Progenitor cell of endocrine pancreas (in vitro differentiated cells): ENCODE measurements around the gene SLC22A7. TPM values are rescaled to one million over a fixed set of nuclear protein-coding genes. Genes with fewer than 3 reads are reported as not detected.

Experiments used
- DNase-seq: peaks from one replicate; pipeline ENCODE4 v3.0.0; 2021; ENCODE audit warnings: low spot score; ENCODE audit not compliant: unreplicated experiment
- H3K27ac Mint-ChIP-seq: 2 replicates; pipeline ENCODE4 v1.8.0; 2021; ENCODE audit warnings: mild to moderate bottlenecking, moderate library complexity, mixed read lengths
- H3K27me3 Mint-ChIP-seq: 2 replicates; pipeline ENCODE4 v1.8.0; 2021; ENCODE audit warnings: mixed read lengths
- H3K36me3 Mint-ChIP-seq: 2 replicates; pipeline ENCODE4 v1.8.0; 2022; ENCODE audit warnings: mixed read lengths; ENCODE audit not compliant: insufficient read depth
- H3K4me1 Mint-ChIP-seq: 2 replicates; pipeline ENCODE4 v1.8.0; 2021; ENCODE audit warnings: low read depth, mixed read lengths
- H3K4me3 Mint-ChIP-seq: 2 replicates; pipeline ENCODE4 v1.8.0; 2021; ENCODE audit warnings: low read depth, mild to moderate bottlenecking, moderate library complexity, mixed read lengths
- H3K9me3 Mint-ChIP-seq: 2 replicates; pipeline ENCODE4 v1.8.0; 2021; ENCODE audit warnings: low read depth, mixed read lengths
- total RNA-seq: library from RNA; stranded (reverse); gene quantifications from 2 replicates; pipeline ENCODE4 v1.2.1, GENCODE V29; 2021
- TF ChIP-seq, protein P1 (sequence below): fragments of 200-600 bp; sonication (generic); IDR thresholded peaks from one replicate; pipeline ENCODE4 v1.5.0; 2021; ENCODE audit warnings: antibody characterized with exemption, mild to moderate bottlenecking; ENCODE audit not compliant: unreplicated experiment

The SLC22A7 gene
- total RNA-seq, 1 donor from 2014 or later, result not detected

DNA sequence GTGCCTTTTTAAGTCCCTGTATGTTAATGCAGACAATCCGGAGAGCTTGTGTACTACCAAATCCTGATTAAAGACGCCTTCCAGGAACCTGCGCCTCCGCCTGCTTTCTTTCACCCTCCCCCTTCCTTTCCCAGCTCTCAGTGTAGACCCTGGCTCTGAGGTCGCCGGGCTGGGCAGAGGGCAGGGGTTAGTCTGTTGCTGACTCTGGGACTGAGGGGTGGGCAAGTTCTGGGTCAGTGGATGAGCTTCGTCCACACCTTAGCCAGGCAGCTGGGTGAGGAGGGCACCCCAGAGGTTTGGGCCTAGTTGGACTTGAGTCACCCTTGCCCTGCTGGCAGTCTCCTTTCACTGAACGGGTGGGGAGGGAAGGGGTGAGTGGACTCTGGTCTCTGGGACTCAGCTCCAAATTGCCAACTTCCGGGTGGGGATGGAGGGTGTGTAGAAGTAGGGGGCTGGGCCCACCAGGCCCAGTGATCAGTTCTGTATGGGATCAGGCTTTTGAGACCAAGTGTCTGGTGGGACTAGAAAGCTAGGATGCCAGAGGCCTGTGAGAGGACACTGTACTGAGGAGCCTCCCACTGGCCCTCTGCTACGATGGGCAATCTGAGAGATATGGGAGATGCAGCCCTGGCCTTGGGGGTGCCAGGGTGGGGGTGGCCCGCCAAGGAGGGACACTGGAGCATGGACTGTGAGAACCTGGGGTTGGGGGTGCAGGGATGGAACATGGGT is 21.3 kb upstream of the SLC22A7 start:
- H3K27me3 Mint-ChIP-seq, result peaks cover 78% of the 10 kb centered on the region
- no peak for DNase-seq
- TF ChIP-seq, protein P1, sequence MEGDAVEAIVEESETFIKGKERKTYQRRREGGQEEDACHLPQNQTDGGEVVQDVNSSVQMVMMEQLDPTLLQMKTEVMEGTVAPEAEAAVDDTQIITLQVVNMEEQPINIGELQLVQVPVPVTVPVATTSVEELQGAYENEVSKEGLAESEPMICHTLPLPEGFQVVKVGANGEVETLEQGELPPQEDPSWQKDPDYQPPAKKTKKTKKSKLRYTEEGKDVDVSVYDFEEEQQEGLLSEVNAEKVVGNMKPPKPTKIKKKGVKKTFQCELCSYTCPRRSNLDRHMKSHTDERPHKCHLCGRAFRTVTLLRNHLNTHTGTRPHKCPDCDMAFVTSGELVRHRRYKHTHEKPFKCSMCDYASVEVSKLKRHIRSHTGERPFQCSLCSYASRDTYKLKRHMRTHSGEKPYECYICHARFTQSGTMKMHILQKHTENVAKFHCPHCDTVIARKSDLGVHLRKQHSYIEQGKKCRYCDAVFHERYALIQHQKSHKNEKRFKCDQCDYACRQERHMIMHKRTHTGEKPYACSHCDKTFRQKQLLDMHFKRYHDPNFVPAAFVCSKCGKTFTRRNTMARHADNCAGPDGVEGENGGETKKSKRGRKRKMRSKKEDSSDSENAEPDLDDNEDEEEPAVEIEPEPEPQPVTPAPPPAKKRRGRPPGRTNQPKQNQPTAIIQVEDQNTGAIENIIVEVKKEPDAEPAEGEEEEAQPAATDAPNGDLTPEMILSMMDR, result no peak
- H3K36me3 Mint-ChIP-seq, result no peaks in the 10 kb centered on the region
- H3K27ac Mint-ChIP-seq, result no peak overlapping the region
- H3K4me1 Mint-ChIP-seq, result peaks cover 7% of the 10 kb centered on the region
- no peaks in the 10 kb centered on the region for H3K9me3 Mint-ChIP-seq
- H3K4me3 Mint-ChIP-seq, result no peak overlapping the region

DNA sequence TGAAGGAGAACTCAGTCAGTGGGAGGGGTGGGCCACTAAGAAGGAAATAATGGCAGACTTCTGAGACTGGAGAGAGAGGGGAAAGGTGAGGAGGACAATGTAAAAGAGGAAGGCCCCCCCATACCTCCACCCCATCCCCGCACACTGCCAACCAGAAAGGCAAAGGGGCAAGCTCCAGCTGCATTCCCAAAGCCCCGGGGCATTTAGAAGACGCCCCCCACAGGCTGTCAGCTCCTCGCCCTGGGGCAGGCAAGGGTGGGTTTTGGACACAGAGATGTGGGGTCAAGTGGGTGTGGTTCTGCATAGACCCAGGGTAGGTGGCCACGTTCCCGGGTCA is 20.8 kb upstream of the SLC22A7 start:
- DNase-seq, result no peak
- TF ChIP-seq, protein P1, result no peak
- Mint-ChIP-seq H3K4me3 (no peak overlapping the region), H3K4me1 (peaks cover 7% of the 10 kb centered on the region), H3K36me3 (no peaks in the 10 kb centered on the region), H3K27me3 (peaks cover 77% of the 10 kb centered on the region), H3K27ac (no peak overlapping the region), H3K9me3 (no peaks in the 10 kb centered on the region)

DNA sequence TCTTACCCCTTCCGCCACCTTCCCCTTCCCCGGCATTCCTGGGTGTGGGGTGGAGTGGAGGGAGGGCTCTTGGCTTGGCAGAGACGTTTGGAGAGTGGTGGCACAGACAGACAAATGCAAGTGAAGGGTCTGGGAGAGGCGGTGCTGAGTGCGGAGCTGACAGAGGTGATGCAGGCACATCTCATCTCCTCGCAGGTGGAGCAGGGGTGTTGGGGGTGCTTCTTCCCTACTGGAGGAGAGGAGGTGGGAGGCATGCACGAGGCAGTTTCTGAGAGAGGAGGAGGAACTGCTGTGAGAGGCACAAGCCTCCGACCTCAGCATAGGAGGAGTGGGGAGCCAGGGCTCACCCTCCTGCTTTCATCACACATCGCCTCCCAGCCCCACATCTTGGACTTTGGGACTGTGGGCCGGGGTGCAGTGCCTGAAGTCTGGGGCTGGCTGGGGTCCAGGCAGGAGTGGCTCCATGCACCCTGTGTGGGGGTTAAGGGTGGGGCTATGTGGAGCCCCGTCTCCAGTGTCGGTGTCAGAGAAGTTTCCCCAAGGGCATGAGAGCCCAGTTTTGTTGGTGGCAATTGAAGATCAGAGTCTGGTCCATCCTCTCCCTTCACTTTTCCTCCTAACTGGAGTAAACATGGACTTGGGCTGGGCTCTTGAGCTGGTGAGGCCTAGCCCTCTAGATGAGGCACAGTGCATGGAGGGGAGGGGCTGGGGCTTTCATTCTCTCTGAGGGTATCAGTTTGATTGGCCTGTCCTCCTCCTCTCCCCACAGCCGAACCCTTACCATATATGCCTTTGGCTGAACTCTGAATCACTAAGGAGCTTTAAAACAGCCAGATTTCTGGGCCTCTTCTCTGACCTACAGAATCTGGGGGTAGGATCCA is 20.2 kb upstream of the SLC22A7 start:
- Mint-ChIP-seq H3K27me3 (peaks cover 75% of the 10 kb centered on the region), H3K4me1 (peaks cover 7% of the 10 kb centered on the region), H3K9me3 (no peaks in the 10 kb centered on the region), H3K27ac (no peak overlapping the region), H3K4me3 (no peak overlapping the region), H3K36me3 (no peaks in the 10 kb centered on the region)
- TF ChIP-seq, protein P1, result no peak
- DNase-seq, result no peak

DNA sequence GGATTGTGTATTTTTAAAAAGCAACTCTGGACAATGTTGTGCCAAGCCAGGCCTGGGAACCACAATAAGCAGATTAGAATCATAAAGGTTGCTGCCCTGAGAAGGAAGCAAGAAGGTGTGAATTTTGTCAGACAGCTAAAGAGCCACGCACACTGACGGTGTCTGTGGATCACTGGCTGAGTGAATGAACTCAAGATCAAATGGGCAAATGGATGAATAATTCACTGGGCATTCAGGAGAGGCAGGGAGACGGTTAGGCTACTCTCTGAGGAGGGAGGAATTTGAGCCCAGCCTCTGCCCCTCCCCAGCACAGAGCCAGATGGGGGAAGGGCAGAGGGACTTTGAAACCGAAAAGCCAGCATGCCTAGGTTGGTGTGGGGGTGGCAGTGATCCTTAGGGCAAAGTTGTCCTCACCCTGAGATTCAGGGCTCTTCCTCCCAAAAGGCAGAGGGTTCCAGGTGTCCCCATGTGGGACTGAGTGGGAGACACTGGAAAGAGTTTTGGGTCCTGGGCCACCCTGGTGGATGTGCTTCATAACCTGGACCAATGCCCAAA is 19.5 kb upstream of the SLC22A7 start:
- H3K4me1 Mint-ChIP-seq, result peaks cover 7% of the 10 kb centered on the region
- TF ChIP-seq, protein P1, result no peak
- H3K9me3 Mint-ChIP-seq, result no peaks in the 10 kb centered on the region
- no peak overlapping the region for H3K4me3 Mint-ChIP-seq
- no peak for DNase-seq
- peaks cover 69% of the 10 kb centered on the region for H3K27me3 Mint-ChIP-seq
- H3K27ac Mint-ChIP-seq, result no peak overlapping the region
- H3K36me3 Mint-ChIP-seq, result no peaks in the 10 kb centered on the region

DNA sequence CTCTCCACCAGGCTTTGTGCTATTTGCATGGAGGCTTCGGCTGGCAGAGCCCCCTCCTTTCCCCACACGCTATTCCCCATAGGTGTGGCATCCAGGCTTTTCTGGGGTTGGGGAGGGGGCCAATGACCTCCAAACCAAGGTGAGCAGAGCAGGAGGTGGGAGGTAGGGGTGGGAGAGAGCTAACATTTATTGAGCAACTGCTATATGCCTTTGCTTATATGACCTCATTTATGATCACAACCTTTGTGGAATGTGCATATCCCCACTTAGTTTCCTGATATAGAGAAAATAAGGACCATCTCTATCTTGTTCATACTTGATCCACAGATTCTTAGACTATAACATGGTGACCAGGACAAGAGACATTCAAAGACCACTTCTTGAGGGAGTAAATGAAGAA is 17.8 kb upstream of the SLC22A7 start:
- Mint-ChIP-seq H3K27me3 (peaks cover 54% of the 10 kb centered on the region), H3K27ac (no peak overlapping the region), H3K4me3 (no peak overlapping the region), H3K36me3 (no peaks in the 10 kb centered on the region), H3K4me1 (peaks cover 5% of the 10 kb centered on the region), H3K9me3 (no peaks in the 10 kb centered on the region)
- TF ChIP-seq, protein P1, result no peak
- DNase-seq, result no peak
